Psoas muscle (tissue), 8 donors: ENCODE measurements around the gene ARL15. TPM values are rescaled to one million over a fixed set of nuclear protein-coding genes. Genes with fewer than 3 reads are reported as not detected.

Experiments used
- ATAC-seq, 4 donors: fragments of 200-7000 bp; cut with Tn5 transposase; one replicate each; pipeline ENCODE4 v1.9.1; 2020; ENCODE audit warnings: moderate library complexity in 3 of 4, mild to moderate bottlenecking in 2 of 4
- DNase-seq, 2 donors: peaks; one replicate each; pipeline ENCODE4 v3.0.0-alpha.2; 2020
- H3K27ac ChIP-seq: fragments of 200-600 bp; one replicate; pipeline ENCODE4 v1.8.0; 2022
- H3K27me3 ChIP-seq, 3 donors: fragments of 200-600 bp in 1 of 3; one replicate each; pipeline versions ENCODE4 v1.6.1 to v1.8.0; 2013 to 2022; ENCODE audit warnings: low read length in 2 of 3, mild to moderate bottlenecking in 2 of 3, moderate library complexity in 1 of 3; ENCODE audit not compliant: insufficient read depth in 3 of 3
- H3K36me3 ChIP-seq, 2 donors: fragments of 200-600 bp in 1 of 2; one replicate each; pipeline versions ENCODE4 v1.6.1 to v1.8.0; 2013 to 2022; ENCODE audit warnings: low read depth in 1 of 2, mild to moderate bottlenecking in 1 of 2, moderate library complexity in 1 of 2; ENCODE audit not compliant: insufficient read depth in 1 of 2
- H3K4me1 ChIP-seq: fragments of 200-600 bp; one replicate; pipeline ENCODE4 v1.8.0; 2022
- H3K4me3 ChIP-seq: fragments of 200-600 bp; one replicate; pipeline ENCODE4 v1.8.0; 2022; ENCODE audit warnings: mild to moderate bottlenecking
- H3K9me3 ChIP-seq: fragments of 200-600 bp; one replicate; pipeline ENCODE4 v1.8.0; 2022
- CTCF ChIP-seq: fragments of 200-600 bp; IDR thresholded peaks from one replicate; pipeline ENCODE4 v1.8.0; 2022; ENCODE audit warnings: antibody characterized with exemption
- WGBS, 3 donors: extraction: QIAGEN DNeasy Blood & Tissue Kit; methylation state at CpG; one replicate each; pipeline versions ENCODE4 v1.1.6 to v1.1.7; 2013; 5-methylcytosine and 5-hydroxymethylcytosine counted together
- intact Hi-C, 2 donors: fragments of 100-400 bp; cut with DNase I; formaldehyde crosslinking; loops; one replicate each; pipeline versions ENCODE4 v1.11.0 to v1.14.2; 2022
- polyA plus RNA-seq, 3 donors: library from polyadenylated mRNA; stranded (reverse); fragments of 200-250 nt; gene quantifications; one replicate each; pipeline ENCODE4 v1.2.3, GENCODE V29; 2013
- total RNA-seq, 4 donors: library from RNA; stranded (reverse); fragmentation: NEBNext Ultra II Directional in 2 of 4; extraction: Animal tissue kit (Norgen Biotek cat#: 25700) in 2 of 4; gene quantifications; one replicate each; pipeline versions ENCODE4 v1.2.1 to v1.2.4, GENCODE V29; 2021 to 2023
- donor health status: healthy with polysubstance abuse.
- donor health status: DM: no; HTN: no; CAD: no; lungs with moderate emphysema.
- donor health status: Bipolar disorder and iron deficiency.
- donor health status: healthy.
- donor health status: DM: yes; HTN: yes; CAD: no.
- donor health status: DM: no; HTN: no; CAD: no.
- donor health status: DM: no; HTN: no; CAD: no.
- donor health status: DM: yes; HTN: yes; CAD: no.

The ARL15 gene
- total and polyA plus RNA-seq, 7 donors, result 2.5 to 8.9 (median 4.6) TPM

DNA sequence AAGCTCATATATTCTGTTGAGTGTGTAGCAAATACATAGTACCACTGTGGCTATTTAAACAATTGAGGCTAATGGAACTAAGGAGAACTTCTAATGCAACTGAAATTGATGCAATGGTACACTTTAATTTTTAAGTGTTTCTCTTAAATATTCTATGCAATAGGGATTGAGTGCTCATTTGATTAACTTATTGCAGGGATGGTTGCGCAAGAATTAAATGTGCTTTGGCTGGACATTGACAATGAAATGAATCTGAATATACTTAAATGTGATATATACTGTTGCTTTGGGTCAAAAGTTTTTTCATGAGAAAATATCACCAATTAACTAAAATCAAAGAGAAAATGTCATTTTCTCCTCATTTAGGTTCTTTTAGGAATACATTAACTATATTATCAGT is 227.1 kb downstream of the ARL15 start:
- ATAC-seq (no peak), DNase-seq (no peak)
- 100% methylated on average over 1 of the region's 1 CpG for WGBS, 3 donors
- H3K36me3 ChIP-seq, result no peaks in the 10 kb centered on the region
- H3K9me3 ChIP-seq, result no peaks in the 10 kb centered on the region
- no peaks in the 10 kb centered on the region for H3K4me1 ChIP-seq
- no peak overlapping the region for H3K27ac ChIP-seq
- no peaks in the 10 kb centered on the region for H3K27me3 ChIP-seq
- TF ChIP-seq CTCF, result no peak
- intact Hi-C loops, result no loop called here
- H3K4me3 ChIP-seq, result no peak overlapping the region

DNA sequence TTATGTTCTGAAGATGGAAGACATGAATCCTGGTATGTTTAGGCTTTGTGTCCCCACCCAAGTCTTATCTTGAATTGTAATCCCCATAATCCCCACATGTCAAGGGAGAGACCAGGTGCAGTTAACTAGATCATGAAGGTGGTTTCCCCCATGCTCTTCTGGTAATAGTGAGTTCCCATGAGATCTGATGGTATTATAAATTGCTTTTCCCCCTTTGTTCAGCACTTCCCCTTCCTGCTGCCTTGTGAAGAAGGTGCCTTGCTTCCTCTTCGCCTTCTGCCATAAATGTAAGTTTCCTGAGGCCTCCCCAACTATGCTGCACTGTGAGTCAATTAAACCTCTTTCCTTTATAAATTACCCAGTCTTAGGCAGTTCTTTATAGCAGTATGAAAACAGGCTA is 229.0 kb downstream of the ARL15 start:
- Histone ChIP-seq H3K36me3 (no peaks in the 10 kb centered on the region), H3K27ac (no peak overlapping the region), H3K4me1 (no peaks in the 10 kb centered on the region), H3K4me3 (no peak overlapping the region), H3K9me3 (no peaks in the 10 kb centered on the region), H3K27me3 (no peaks in the 10 kb centered on the region)
- ATAC-seq (no peak), DNase-seq (no peak)
- TF ChIP-seq CTCF, result no peak
- intact Hi-C loops, result no loop called here
- WGBS, 3 donors, result 95 to 100% (median 98%) methylated on average over 1 of the region's 1 CpG

DNA sequence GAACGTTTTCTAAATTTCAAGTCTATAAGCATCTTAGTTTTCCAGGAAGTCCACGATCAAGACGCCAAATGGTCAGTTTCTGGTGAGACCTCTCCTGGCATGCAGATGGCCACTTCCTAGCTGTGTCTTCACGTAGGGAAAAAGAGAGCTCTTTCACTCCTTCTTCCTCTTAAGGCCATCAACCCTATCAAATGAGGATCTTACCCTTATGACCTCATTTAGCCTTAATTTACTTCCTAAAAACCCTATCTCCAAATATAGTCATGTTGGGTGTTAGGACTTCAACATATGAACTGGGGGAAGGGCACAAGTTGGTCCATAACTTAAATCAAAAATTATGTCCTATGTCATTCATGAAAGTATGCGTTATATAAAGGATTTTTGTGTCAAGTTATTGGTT is 229.5 kb downstream of the ARL15 start:
- 89 to 90% (median 90%) methylated on average over 5 of the region's 5 CpGs for WGBS, 3 donors
- H3K4me1 ChIP-seq, result no peaks in the 10 kb centered on the region
- H3K9me3 ChIP-seq, result no peaks in the 10 kb centered on the region
- no peak overlapping the region for H3K27ac ChIP-seq
- DNase-seq, result no peak
- H3K4me3 ChIP-seq, result no peak overlapping the region
- ATAC-seq, result no peak
- TF ChIP-seq CTCF, result no peak
- no peaks in the 10 kb centered on the region for H3K36me3 ChIP-seq
- intact Hi-C loops, result no loop called here
- no peaks in the 10 kb centered on the region for H3K27me3 ChIP-seq

DNA sequence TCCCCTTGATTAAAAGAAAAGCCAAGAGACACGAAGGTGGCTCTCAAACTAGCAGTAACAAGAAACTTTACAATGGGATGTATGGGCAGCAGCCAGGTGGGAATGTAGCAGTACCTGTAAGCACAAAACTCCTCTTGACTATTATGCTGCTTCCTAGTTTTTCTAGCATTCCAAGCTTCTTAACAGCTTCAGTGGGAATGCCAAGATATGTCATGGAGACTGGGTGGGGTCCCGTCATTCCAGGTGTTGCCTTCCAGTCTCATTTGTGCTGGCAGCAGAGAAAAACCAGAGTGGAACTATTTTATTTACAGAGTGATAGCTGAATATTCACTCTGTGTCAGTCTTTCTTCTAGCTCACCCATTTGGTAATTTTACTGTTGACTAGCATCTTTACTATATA is 236.6 kb downstream of the ARL15 start:
- no peaks in the 10 kb centered on the region for H3K4me1 ChIP-seq
- ATAC-seq, result no peak
- H3K36me3 ChIP-seq, result no peaks in the 10 kb centered on the region
- DNase-seq, result no peak
- H3K27me3 ChIP-seq, result no peaks in the 10 kb centered on the region
- TF ChIP-seq CTCF, result no peak
- no peak overlapping the region for H3K4me3 ChIP-seq
- 64 to 68% (median 65%) methylated on average over 2 of the region's 2 CpGs for WGBS, 3 donors
- no peak overlapping the region for H3K27ac ChIP-seq
- intact Hi-C loops, result no loop called here
- H3K9me3 ChIP-seq, result no peaks in the 10 kb centered on the region

- H3K27me3 ChIP-seq, result no peaks in the 10 kb centered on the region
- no peaks in the 10 kb centered on the region for H3K9me3 ChIP-seq
- DNase-seq, result no peak
- H3K36me3 ChIP-seq, result no peaks in the 10 kb centered on the region
- no peak for ATAC-seq
- H3K4me1 ChIP-seq, result no peaks in the 10 kb centered on the region
- no peak overlapping the region for H3K27ac ChIP-seq
- intact Hi-C loops, result no loop called here
- WGBS, 3 donors, result 43 to 64% (median 52%) methylated on average over 3 of the region's 3 CpGs
- H3K4me3 ChIP-seq, result no peak overlapping the region
- TF ChIP-seq CTCF, result no peak
Observed at GRCh38 chr5:54073131-54073530, 237.2 kb downstream of the ARL15 start.
